A549 (cell line): ENCODE data around the gene USP6NL. TPM values are rescaled to one million over a fixed set of nuclear protein-coding genes. Genes with fewer than 3 reads are reported as not detected.

Experiments used
- ATAC-seq, 2 experiments: fragments of 200-7000 bp in 1 of 2; fragments of >200 bp in 1 of 2; cut with Nextera tagmentation in 1 of 2; cut with Tn5 transposase in 1 of 2; 3 replicates each; pipeline versions ENCODE4 v1.8.0 to v1.9.1; 2018 to 2020; ENCODE audit warnings: mild to moderate bottlenecking in 1 of 2, moderate library complexity in 1 of 2
- CTCF ChIA-PET: fragments of 300-600 bp; sonication (Branson Sonifier 250); formaldehyde crosslinking; extraction: SDS; loops from one replicate; lab custom pipeline; 2021; ENCODE audit warnings: antibody characterized with exemption, inconsistent platforms; lab: Yijun Ruan, JAX
- POLR2A ChIA-PET: fragments of 350-600 bp; formaldehyde crosslinking; extraction: SDS; loops from one replicate; lab custom pipeline; 2021; ENCODE audit warnings: antibody characterized with exemption, inconsistent platforms; lab: Yijun Ruan, JAX
- DNase-seq, 2 experiments: peaks; one replicate each; pipeline versions ENCODE4 v3.0.0 to v3.0.0-alpha.2; 2011 to 2016; ENCODE audit warnings: low read depth in 1 of 2, low spot score in 1 of 2
- FAIRE-seq: peaks from 2 replicates; lab custom pipeline; 2011; peaks lifted over from hg19 to GRCh38; lab: Jason Lieb, UNC
- H3K27ac ChIP-seq, 2 experiments: fragments of >200 bp; sonication (Bioruptor Twin); formaldehyde crosslinking; 3 replicates each; pipeline ENCODE4 v1.5.1; 2016 to 2017
- H3K4me1 ChIP-seq: fragments of >200 bp; sonication (Bioruptor Twin); formaldehyde crosslinking; 3 replicates; pipeline ENCODE4 v1.6.1; 2016
- H3K4me2 ChIP-seq: fragments of >200 bp; sonication (Bioruptor Twin); formaldehyde crosslinking; 3 replicates; pipeline ENCODE4 v1.6.1; 2016
- H3K4me3 ChIP-seq: fragments of >200 bp; sonication (Bioruptor Twin); formaldehyde crosslinking; 3 replicates; pipeline ENCODE4 v1.5.1; 2016
- H3K9me3 ChIP-seq: fragments of >200 bp; sonication (Bioruptor Twin); formaldehyde crosslinking; 3 replicates; pipeline ENCODE4 v1.6.1; 2016
- BCL3 ChIP-seq: fragments of >200 bp; sonication (Bioruptor Twin); formaldehyde crosslinking; IDR thresholded peaks from 3 replicates; pipeline ENCODE4 v1.6.1; 2016
- BHLHE40 ChIP-seq: IDR thresholded peaks from 2 replicates; pipeline ENCODE4 v1.6.1; 2012; ENCODE audit warnings: low read depth, low read length, inconsistent platforms
- CBX8 ChIP-seq: fragments of 200-600 bp; sonication (generic); IDR thresholded peaks from 2 replicates; pipeline ENCODE4 v1.6.1; 2016
- FOSL2 ChIP-seq, 2 experiments: fragments of 450-650 bp in 1 of 2; fragments of >200 bp in 1 of 2; sonication (Bioruptor Twin) in 1 of 2; formaldehyde crosslinking; IDR thresholded peaks; 2 replicates each; pipeline versions ENCODE4 v1.5.0 to v1.6.1; 2016 to 2020; ENCODE audit warnings: mild to moderate bottlenecking in 1 of 2, moderate library complexity in 1 of 2
- FOXS1 ChIP-seq: fragments of 250-450 bp; sonication (Bioruptor Pico); IDR thresholded peaks from 2 replicates; pipeline ENCODE4 v1.5.0; 2020; ENCODE audit warnings: mild to moderate bottlenecking, moderate library complexity
- HEYL ChIP-seq: fragments of 250-450 bp; sonication (Bioruptor Pico); IDR thresholded peaks from 2 replicates; pipeline ENCODE4 v1.8.0; 2021; ENCODE audit warnings: mild to moderate bottlenecking, moderate library complexity
- JUNB ChIP-seq: fragments of >200 bp; sonication (Bioruptor Twin); formaldehyde crosslinking; IDR thresholded peaks from 2 replicates; pipeline ENCODE4 v1.6.1; 2016
- KDM1A ChIP-seq: fragments of 200-600 bp; sonication (generic); IDR thresholded peaks from 2 replicates; pipeline ENCODE4 v1.6.1; 2016; ENCODE audit warnings: low read depth, mild to moderate bottlenecking
- KDM5A ChIP-seq: fragments of 200-600 bp; sonication (generic); IDR thresholded peaks from 2 replicates; pipeline ENCODE4 v1.6.1; 2016; ENCODE audit warnings: antibody characterized with exemption, mild to moderate bottlenecking
- MAFK ChIP-seq: fragments of 450-650 bp; IDR thresholded peaks from 2 replicates; pipeline ENCODE4 v1.6.1; 2014; ENCODE audit not compliant: partially characterized antibody
- MYC ChIP-seq: IDR thresholded peaks from 2 replicates; pipeline ENCODE4 v1.6.1; 2012; ENCODE audit warnings: mild to moderate bottlenecking, inconsistent platforms, low read length, improper control_type of control experiment, borderline replicate concordance
- NPAS2 ChIP-seq: fragments of 250-450 bp; sonication (Bioruptor Pico); IDR thresholded peaks from 2 replicates; pipeline ENCODE4 v1.8.0; 2022; ENCODE audit warnings: mild to moderate bottlenecking, moderate library complexity, borderline replicate concordance
- PHF8 ChIP-seq: fragments of 200-600 bp; sonication (generic); IDR thresholded peaks from 2 replicates; pipeline ENCODE4 v1.6.1; 2016; ENCODE audit warnings: low read depth, mild to moderate bottlenecking, antibody characterized with exemption, moderate library complexity, borderline replicate concordance
- POLR2A ChIP-seq: IDR thresholded peaks from 2 replicates; pipeline ENCODE4 v1.6.1; 2012; ENCODE audit warnings: mild to moderate bottlenecking, low read length
- POLR2AphosphoS2 ChIP-seq: conservative IDR thresholded peaks from 2 replicates; pipeline ENCODE4 v1.6.1; 2012; ENCODE audit warnings: low read length, improper control_type of control experiment, inconsistent platforms
- RFX5 ChIP-seq: fragments of 450-650 bp; IDR thresholded peaks from 2 replicates; pipeline ENCODE4 v1.7.1; 2014; ENCODE audit warnings: antibody characterized with exemption, mild to moderate bottlenecking, moderate library complexity
- TFCP2L1 ChIP-seq: fragments of 250-450 bp; sonication (Bioruptor Pico); IDR thresholded peaks from 2 replicates; pipeline ENCODE4 v1.5.0; 2021; ENCODE audit warnings: mild to moderate bottlenecking
- USF2 ChIP-seq: fragments of 450-650 bp; IDR thresholded peaks from 2 replicates; pipeline ENCODE4 v1.6.1; 2014; ENCODE audit warnings: antibody characterized with exemption
- WGBS: methylation state at CpG from one replicate; pipeline ENCODE4 v1.1.6; 2017; ENCODE audit errors: missing lambda C conversion rate; 5-methylcytosine and 5-hydroxymethylcytosine counted together
- polyA plus RNA-seq, 4 experiments: library from polyadenylated mRNA; depleted of rRNA in 3 of 4; stranded (reverse); fragments of >200 nt; fragmentation: RNase III in 1 of 4; extraction: RNeasy Plus Mini Kit Qiagen cat#74134 plus additional on column Dnase treatment in 1 of 4; gene quantifications; 2 replicates in 3 of 4; 3 replicates in 1 of 4; pipeline ENCODE4 v1.2.3, GENCODE V29; 2011 to 2017
- TF ChIP-seq, protein P1 (sequence below): IDR thresholded peaks from 2 replicates; pipeline ENCODE4 v1.6.1; 2012
- TF ChIP-seq, protein P2 (sequence below): fragments of >200 bp; sonication (Bioruptor Twin); formaldehyde crosslinking; IDR thresholded peaks from 2 replicates; pipeline ENCODE4 v1.6.1; 2016

The USP6NL gene
- polyA plus RNA-seq, 2 of the 4 experiments (the other 2 are of a cell fraction), result 10.6 to 18.2 TPM

GRCh38 chr10:11551916-11552602 is 59.4 kb downstream of the USP6NL start:
- peaks cover 19% of the 10 kb centered on the region for H3K4me1 ChIP-seq
- CTCF ChIA-PET, result interaction anchor here (1.1 to 1.6 kb wide), 3 partner anchors 12 to 56 kb away, joined by 3 to 4 read pairs (median 3); no protein-coding TSS in a partner anchor
- no peak overlapping the region for H3K4me3 ChIP-seq
- H3K9me3 ChIP-seq, result no peaks in the 10 kb centered on the region
- 21% methylated on average over 4 of the region's 4 CpGs for WGBS
- FAIRE-seq (peak; percentile 97), ATAC-seq (peak; percentile 84 to 94), DNase-seq (peak; percentile 19 to 44)
- H3K4me2 ChIP-seq, result peak overlapping the region; percentile 74
- POLR2A ChIA-PET, result no interaction called here
- TF ChIP-seq CBX8, result no peak
- peak; percentile 42; the same call in 1 of the 2 replicates for TF ChIP-seq JUNB
- TF ChIP-seq TFCP2L1 (CRISPR knock-in tag), result no peak
- no peak for TF ChIP-seq RFX5
- no peak for TF ChIP-seq USF2
- TF ChIP-seq FOSL2 (IDR thresholded peaks at IDR 0.05), result peak; percentile 90
- peak; percentile 94 for TF ChIP-seq FOSL2 (CRISPR knock-in tag; IDR thresholded peaks at IDR 0.05)
- TF ChIP-seq POLR2AphosphoS2, result no peak
- TF ChIP-seq, protein P1, sequence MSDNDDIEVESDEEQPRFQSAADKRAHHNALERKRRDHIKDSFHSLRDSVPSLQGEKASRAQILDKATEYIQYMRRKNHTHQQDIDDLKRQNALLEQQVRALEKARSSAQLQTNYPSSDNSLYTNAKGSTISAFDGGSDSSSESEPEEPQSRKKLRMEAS, result peak; percentile 35; the same call in 1 of the 2 replicates
- TF ChIP-seq, all 56 proteins: peak for 3
- peak overlapping the region; percentile 16 to 53; a peak in 4 of 6 replicates for H3K27ac ChIP-seq

- no peak for FAIRE-seq
- WGBS, result 94% methylated on average over 4 of the region's 4 CpGs
- Histone ChIP-seq H3K4me2 (no peak overlapping the region), H3K4me1 (peaks cover 19% of the 10 kb centered on the region), H3K27ac (no peak overlapping the region), H3K9me3 (no peaks in the 10 kb centered on the region), H3K4me3 (no peak overlapping the region)
- POLR2A ChIA-PET, result no interaction called here
- CTCF ChIA-PET, result no interaction called here
- TF ChIP-seq PHF8 (no peak), MAFK (peak; percentile 43)
- no peak for DNase-seq
- no peak for ATAC-seq
Observed at GRCh38 chr10:11551104-11551503, 60.3 kb downstream of the USP6NL start.

DNA sequence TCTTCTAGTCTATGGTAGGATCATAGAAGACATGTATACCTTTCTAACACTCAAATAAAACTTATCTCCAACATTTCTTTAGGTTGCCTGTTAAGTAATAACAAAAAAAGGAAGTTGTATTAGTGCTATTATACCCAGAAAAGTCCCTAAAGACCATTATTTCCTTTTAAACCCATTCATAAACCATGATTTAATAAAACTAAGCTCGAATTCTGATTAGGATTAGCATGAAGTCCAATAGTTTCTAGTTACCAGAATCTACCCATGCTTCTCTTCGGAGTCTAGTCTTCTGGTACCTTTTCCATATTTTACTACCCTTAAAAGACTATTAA is 62.7 kb downstream of the USP6NL start:
- Histone ChIP-seq H3K4me3 (no peak overlapping the region), H3K4me2 (no peak overlapping the region), H3K27ac (no peak overlapping the region), H3K4me1 (peaks cover 19% of the 10 kb centered on the region), H3K9me3 (no peaks in the 10 kb centered on the region)
- ATAC-seq (no peak), DNase-seq (no peak), FAIRE-seq (no peak)
- ChIA-PET CTCF (interaction anchor here (1.8 kb wide), 1 partner anchor 209 kb away, joined by 7 read pairs; no protein-coding TSS in a partner anchor), POLR2A (no interaction called here)
- TF ChIP-seq NPAS2 (no peak), FOSL2 (IDR thresholded peaks at IDR 0.05) (no peak), FOSL2 (CRISPR knock-in tag; IDR thresholded peaks at IDR 0.05) (no peak), KDM5A (no peak), FOXS1 (CRISPR knock-in tag) (no peak), MYC (no peak), BHLHE40 (no peak), JUNB (no peak), POLR2A (no peak), BCL3 (no peak), HEYL (CRISPR knock-in tag) (no peak), KDM1A (no peak)
- TF ChIP-seq, protein P2, sequence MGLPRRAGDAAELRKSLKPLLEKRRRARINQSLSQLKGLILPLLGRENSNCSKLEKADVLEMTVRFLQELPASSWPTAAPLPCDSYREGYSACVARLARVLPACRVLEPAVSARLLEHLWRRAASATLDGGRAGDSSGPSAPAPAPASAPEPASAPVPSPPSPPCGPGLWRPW, result no peak
- 89% methylated on average over 2 of the region's 2 CpGs for WGBS
